Measurements from ENCODE around the gene TMEM121B.

DNA sequence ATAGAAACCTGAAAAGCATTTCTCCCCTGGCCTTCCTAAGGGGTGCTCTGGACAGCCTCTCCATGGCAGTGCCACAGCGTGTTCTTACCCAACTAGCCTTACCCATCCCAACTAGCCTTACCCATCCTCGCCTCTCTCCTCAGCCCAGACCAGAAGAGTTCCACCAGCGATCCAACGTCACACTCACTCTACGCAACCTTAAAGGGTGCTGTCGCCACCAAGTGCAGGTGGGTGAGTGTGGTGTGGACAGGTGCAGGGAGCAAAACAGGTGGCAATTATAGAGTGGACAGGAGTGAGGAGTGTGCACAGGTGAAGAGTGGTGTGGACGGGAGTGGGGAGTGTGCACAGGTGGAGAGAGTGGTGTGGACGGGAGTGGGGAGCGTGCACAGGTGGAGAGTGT is 17.8 kb downstream of the TMEM121B start:
- TF ChIP-seq, protein P1, sequence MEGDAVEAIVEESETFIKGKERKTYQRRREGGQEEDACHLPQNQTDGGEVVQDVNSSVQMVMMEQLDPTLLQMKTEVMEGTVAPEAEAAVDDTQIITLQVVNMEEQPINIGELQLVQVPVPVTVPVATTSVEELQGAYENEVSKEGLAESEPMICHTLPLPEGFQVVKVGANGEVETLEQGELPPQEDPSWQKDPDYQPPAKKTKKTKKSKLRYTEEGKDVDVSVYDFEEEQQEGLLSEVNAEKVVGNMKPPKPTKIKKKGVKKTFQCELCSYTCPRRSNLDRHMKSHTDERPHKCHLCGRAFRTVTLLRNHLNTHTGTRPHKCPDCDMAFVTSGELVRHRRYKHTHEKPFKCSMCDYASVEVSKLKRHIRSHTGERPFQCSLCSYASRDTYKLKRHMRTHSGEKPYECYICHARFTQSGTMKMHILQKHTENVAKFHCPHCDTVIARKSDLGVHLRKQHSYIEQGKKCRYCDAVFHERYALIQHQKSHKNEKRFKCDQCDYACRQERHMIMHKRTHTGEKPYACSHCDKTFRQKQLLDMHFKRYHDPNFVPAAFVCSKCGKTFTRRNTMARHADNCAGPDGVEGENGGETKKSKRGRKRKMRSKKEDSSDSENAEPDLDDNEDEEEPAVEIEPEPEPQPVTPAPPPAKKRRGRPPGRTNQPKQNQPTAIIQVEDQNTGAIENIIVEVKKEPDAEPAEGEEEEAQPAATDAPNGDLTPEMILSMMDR (IDR thresholded peaks at IDR 0.05 in 4 of 5, conservative IDR thresholded peaks at IDR 0.05 in 1 of 5), result no peak
- TF ChIP-seq POLR2A (IDR thresholded peaks at IDR 0.05), result no peak
